Liver (tissue), 9 donors: Measurements from ENCODE around the gene BMP8A. TPM values are rescaled to one million over a fixed set of nuclear protein-coding genes. Genes with fewer than 3 reads are reported as not detected.
"Not testable (repeated sequence)": the region's sequence is repeated elsewhere in the genome, so short reads cannot be mapped to it uniquely, and the experiment has no call there.

Source experiments
- DNase-seq: peaks from one replicate; pipeline ENCODE4 v3.0.0-alpha.2; 2017; ENCODE audit warnings: low spot score
- H3K27ac ChIP-seq, 2 donors: one replicate each; pipeline ENCODE4 v1.7.0; 2013; ENCODE audit warnings: inconsistent platforms in 2 of 2, low read length in 2 of 2, control low read depth in 1 of 2, low read depth in 1 of 2, mild to moderate bottlenecking in 1 of 2
- H3K27me3 ChIP-seq, 4 donors: one replicate each; pipeline versions ENCODE4 v1.6.1 to v1.7.0; 2013; ENCODE audit warnings: low read length in 3 of 4, inconsistent platforms in 1 of 4, mild to moderate bottlenecking in 1 of 4, moderate library complexity in 1 of 4; ENCODE audit not compliant: control insufficient read depth in 4 of 4, insufficient read depth in 4 of 4
- H3K36me3 ChIP-seq, 4 donors: one replicate each; pipeline versions ENCODE4 v1.6.1 to v1.7.0; 2013; ENCODE audit warnings: low read length in 3 of 4, mild to moderate bottlenecking in 3 of 4, low read depth in 1 of 4, moderate library complexity in 1 of 4; ENCODE audit not compliant: control insufficient read depth in 4 of 4, insufficient read depth in 3 of 4
- H3K4me1 ChIP-seq, 4 donors: one replicate each; pipeline versions ENCODE4 v1.6.1 to v1.7.0; 2013; ENCODE audit warnings: low read length in 3 of 4, mild to moderate bottlenecking in 3 of 4, moderate library complexity in 1 of 4; ENCODE audit not compliant: control insufficient read depth in 4 of 4, insufficient read depth in 4 of 4
- H3K4me3 ChIP-seq, 3 donors: one replicate each; pipeline versions ENCODE4 v1.6.1 to v1.7.0; 2013; ENCODE audit warnings: low read length in 3 of 3, control low read depth in 1 of 3, low read depth in 1 of 3, mild to moderate bottlenecking in 1 of 3
- H3K9ac ChIP-seq, 2 donors: one replicate each; pipeline ENCODE4 v1.7.0; 2013; ENCODE audit warnings: low read length in 2 of 2, mild to moderate bottlenecking in 2 of 2, moderate library complexity in 2 of 2, control low read depth in 1 of 2, low read depth in 1 of 2
- H3K9me3 ChIP-seq, 4 donors: one replicate each; pipeline versions ENCODE4 v1.6.1 to v1.7.0; 2013; ENCODE audit warnings: low read length in 3 of 4; ENCODE audit not compliant: control insufficient read depth in 4 of 4
- ATF3 ChIP-seq: IDR thresholded peaks from 2 replicates; pipeline ENCODE4 v1.6.1; 2016; ENCODE audit warnings: antibody characterized with exemption
- CTCF ChIP-seq: fragments of 150-350 bp; IDR thresholded peaks from 2 replicates; pipeline ENCODE4 v1.5.1; 2017; ENCODE audit warnings: improper control_type of control experiment, low read depth, low read length; ENCODE audit not compliant: missing input control
- FOXA1 ChIP-seq: IDR thresholded peaks from 2 replicates; pipeline ENCODE4 v1.6.1; 2016; ENCODE audit warnings: antibody characterized with exemption
- FOXA2 ChIP-seq: IDR thresholded peaks from 2 replicates; pipeline ENCODE4 v1.6.1; 2016; ENCODE audit warnings: antibody characterized with exemption
- GABPA ChIP-seq, 2 donors: IDR thresholded peaks in 1 of 2; conservative IDR thresholded peaks in 1 of 2; 2 replicates each; pipeline ENCODE4 v1.6.1; 2016; ENCODE audit warnings: antibody characterized with exemption in 2 of 2, mild to moderate bottlenecking in 1 of 2, moderate library complexity in 1 of 2
- HNF4A ChIP-seq, 2 donors: conservative IDR thresholded peaks; 2 replicates each; pipeline ENCODE4 v1.6.1; 2016; ENCODE audit warnings: antibody characterized with exemption in 2 of 2, mild to moderate bottlenecking in 2 of 2
- JUND ChIP-seq, 2 donors: IDR thresholded peaks; 2 replicates each; pipeline ENCODE4 v1.6.1; 2016; ENCODE audit warnings: antibody characterized with exemption in 2 of 2
- NR2F2 ChIP-seq: IDR thresholded peaks from 2 replicates; pipeline ENCODE4 v1.6.1; 2016; ENCODE audit warnings: antibody characterized with exemption
- RAD21 ChIP-seq, 2 donors: IDR thresholded peaks; 2 replicates each; pipeline ENCODE4 v1.6.1; 2016; ENCODE audit warnings: antibody characterized with exemption in 2 of 2, mild to moderate bottlenecking in 2 of 2
- RXRA ChIP-seq, 2 donors: IDR thresholded peaks; 2 replicates each; pipeline ENCODE4 v1.6.1; 2017 to 2018; ENCODE audit warnings: antibody characterized with exemption in 2 of 2, mild to moderate bottlenecking in 1 of 2
- SP1 ChIP-seq: IDR thresholded peaks from 2 replicates; pipeline ENCODE4 v1.6.1; 2018; ENCODE audit warnings: antibody characterized with exemption, mild to moderate bottlenecking
- YY1 ChIP-seq: IDR thresholded peaks from 2 replicates; pipeline ENCODE4 v1.6.1; 2016; ENCODE audit warnings: antibody characterized with exemption, mild to moderate bottlenecking
- ZBTB33 ChIP-seq: IDR thresholded peaks from 2 replicates; pipeline ENCODE4 v1.6.1; 2016; ENCODE audit warnings: antibody characterized with exemption
- WGBS: extraction: QIAGEN DNeasy Blood & Tissue Kit; methylation state at CpG from one replicate; pipeline ENCODE4 v1.1.7; 2013; 5-methylcytosine and 5-hydroxymethylcytosine counted together
- polyA plus RNA-seq, 2 donors: library from polyadenylated mRNA; stranded (reverse) in 1 of 2; unstranded in 1 of 2; fragments of 200-250 nt in 1 of 2; fragments of >200 nt in 1 of 2; fragmentation: Nextera tagmentation in 1 of 2; extraction: Ambion mirVana in 1 of 2; gene quantifications; one replicate each; pipeline versions ENCODE4 v1.2.1 to v1.2.3, GENCODE V29; 2013 to 2015
- total RNA-seq, 2 donors: library from RNA; depleted of rRNA; stranded (reverse); fragments of >200 nt; gene quantifications; one replicate each; pipeline ENCODE4 v1.2.3, GENCODE V29; 2014
- TF ChIP-seq, protein P1 (sequence below): IDR thresholded peaks from 2 replicates; pipeline ENCODE4 v1.6.1; 2016; ENCODE audit warnings: antibody characterized with exemption, mild to moderate bottlenecking
- TF ChIP-seq, protein P2 (sequence below): IDR thresholded peaks from 2 replicates; pipeline ENCODE4 v1.6.1; 2016; ENCODE audit warnings: antibody characterized with exemption
- donor health status: healthy.
- donor health status: healthy.
- donor health status: healthy.
- donor health status: healthy.
- donor health status: healthy.

Gene BMP8A
- total and polyA plus RNA-seq, 4 donors, result not detected

DNA sequence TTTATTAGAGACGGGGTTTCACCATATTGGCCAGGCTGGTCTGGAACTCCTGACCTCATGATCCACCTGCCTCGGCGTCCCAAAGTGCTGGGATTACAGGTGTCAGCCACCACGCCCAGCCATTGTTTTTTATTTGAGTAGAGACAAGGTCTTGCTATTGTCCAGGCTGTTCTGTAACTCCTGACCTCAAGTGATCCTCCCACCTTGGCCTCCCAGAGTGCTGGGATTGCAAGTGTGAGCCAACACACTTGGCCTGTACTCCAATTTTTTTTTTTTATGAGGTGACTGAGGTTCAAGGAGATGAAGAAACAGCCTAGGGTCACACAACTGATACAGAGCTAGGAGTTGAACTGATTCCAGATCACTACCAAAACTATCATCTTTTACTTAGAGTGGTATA, 41.4 kb upstream of the BMP8A start:
- not testable (repeated sequence) for H3K4me3 ChIP-seq, H3K4me1 ChIP-seq, H3K9ac ChIP-seq, H3K9me3 ChIP-seq, DNase-seq, H3K27me3 ChIP-seq
- 89% methylated on average over 4 of the region's 4 CpGs for WGBS
- TF ChIP-seq RXRA (IDR thresholded peaks at IDR 0.05), result peak in 1 of 2 donors; percentile 14
- H3K27ac ChIP-seq, result peak overlapping the region; percentile 45 to 75
- H3K36me3 ChIP-seq, result peaks cover 9 to 72% (median 61%) of the 10 kb centered on the region in 4 donors

- H3K9me3 ChIP-seq, result no peaks in the 10 kb centered on the region
- peaks cover 8 to 71% (median 60%) of the 10 kb centered on the region in 4 donors for H3K36me3 ChIP-seq
- DNase-seq, result no peak
- no peak overlapping the region for H3K4me3 ChIP-seq
- TF ChIP-seq FOXA1 (no peak), RAD21 (IDR thresholded peaks at IDR 0.05) (no peak), NR2F2 (peak; percentile 21), YY1 (peak; percentile 86), FOXA2 (no peak), SP1 (peak; percentile 46), GABPA (IDR thresholded peaks at IDR 0.05 in 1 of 2, conservative IDR thresholded peaks at IDR 0.05 in 1 of 2) (peak in 1 of 2 donors; percentile 44), ZBTB33 (no peak), ATF3 (peak; percentile 28), RXRA (IDR thresholded peaks at IDR 0.05) (peak; percentile 86 to 90), CTCF (no peak), HNF4A (conservative IDR thresholded peaks at IDR 0.05) (peak; percentile 39 to 47), JUND (IDR thresholded peaks at IDR 0.05) (peak; percentile 66 to 70)
- TF ChIP-seq, protein P1, sequence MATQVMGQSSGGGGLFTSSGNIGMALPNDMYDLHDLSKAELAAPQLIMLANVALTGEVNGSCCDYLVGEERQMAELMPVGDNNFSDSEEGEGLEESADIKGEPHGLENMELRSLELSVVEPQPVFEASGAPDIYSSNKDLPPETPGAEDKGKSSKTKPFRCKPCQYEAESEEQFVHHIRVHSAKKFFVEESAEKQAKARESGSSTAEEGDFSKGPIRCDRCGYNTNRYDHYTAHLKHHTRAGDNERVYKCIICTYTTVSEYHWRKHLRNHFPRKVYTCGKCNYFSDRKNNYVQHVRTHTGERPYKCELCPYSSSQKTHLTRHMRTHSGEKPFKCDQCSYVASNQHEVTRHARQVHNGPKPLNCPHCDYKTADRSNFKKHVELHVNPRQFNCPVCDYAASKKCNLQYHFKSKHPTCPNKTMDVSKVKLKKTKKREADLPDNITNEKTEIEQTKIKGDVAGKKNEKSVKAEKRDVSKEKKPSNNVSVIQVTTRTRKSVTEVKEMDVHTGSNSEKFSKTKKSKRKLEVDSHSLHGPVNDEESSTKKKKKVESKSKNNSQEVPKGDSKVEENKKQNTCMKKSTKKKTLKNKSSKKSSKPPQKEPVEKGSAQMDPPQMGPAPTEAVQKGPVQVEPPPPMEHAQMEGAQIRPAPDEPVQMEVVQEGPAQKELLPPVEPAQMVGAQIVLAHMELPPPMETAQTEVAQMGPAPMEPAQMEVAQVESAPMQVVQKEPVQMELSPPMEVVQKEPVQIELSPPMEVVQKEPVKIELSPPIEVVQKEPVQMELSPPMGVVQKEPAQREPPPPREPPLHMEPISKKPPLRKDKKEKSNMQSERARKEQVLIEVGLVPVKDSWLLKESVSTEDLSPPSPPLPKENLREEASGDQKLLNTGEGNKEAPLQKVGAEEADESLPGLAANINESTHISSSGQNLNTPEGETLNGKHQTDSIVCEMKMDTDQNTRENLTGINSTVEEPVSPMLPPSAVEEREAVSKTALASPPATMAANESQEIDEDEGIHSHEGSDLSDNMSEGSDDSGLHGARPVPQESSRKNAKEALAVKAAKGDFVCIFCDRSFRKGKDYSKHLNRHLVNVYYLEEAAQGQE, result peak; percentile 51
- TF ChIP-seq, protein P2, sequence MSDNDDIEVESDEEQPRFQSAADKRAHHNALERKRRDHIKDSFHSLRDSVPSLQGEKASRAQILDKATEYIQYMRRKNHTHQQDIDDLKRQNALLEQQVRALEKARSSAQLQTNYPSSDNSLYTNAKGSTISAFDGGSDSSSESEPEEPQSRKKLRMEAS, result no peak
- 39% methylated on average over 10 of the region's 10 CpGs for WGBS
- peak overlapping the region; percentile 87 for H3K27ac ChIP-seq
- no peaks in the 10 kb centered on the region for H3K27me3 ChIP-seq
- no peak overlapping the region for H3K9ac ChIP-seq
- H3K4me1 ChIP-seq, result peaks cover 0 to 10% (median 5%) of the 10 kb centered on the region in 4 donors
Measured at GRCh38 chr1:39450956-39451606, 40.4 kb upstream of the BMP8A start.
